Hematopoietic multipotent progenitor cell treated with erythropoietin and hydrocortisone succinate and interleukin-3 and kit ligand, for 4 days (in vitro differentiated cells): ENCODE results near the gene DAB2.

Experiments used
- DNase-seq: peaks from one replicate; pipeline ENCODE4 v3.0.0-alpha.2; 2015

Gene DAB2

GRCh38 chr5:39424736-39425637 lies at the start of gene DAB2:
Gene DAB2 (minus strand): TSS chr5:39424980. CDS start chr5:39394320, 30,660 bp downstream.
- peak; percentile 93 for DNase-seq

DNA sequence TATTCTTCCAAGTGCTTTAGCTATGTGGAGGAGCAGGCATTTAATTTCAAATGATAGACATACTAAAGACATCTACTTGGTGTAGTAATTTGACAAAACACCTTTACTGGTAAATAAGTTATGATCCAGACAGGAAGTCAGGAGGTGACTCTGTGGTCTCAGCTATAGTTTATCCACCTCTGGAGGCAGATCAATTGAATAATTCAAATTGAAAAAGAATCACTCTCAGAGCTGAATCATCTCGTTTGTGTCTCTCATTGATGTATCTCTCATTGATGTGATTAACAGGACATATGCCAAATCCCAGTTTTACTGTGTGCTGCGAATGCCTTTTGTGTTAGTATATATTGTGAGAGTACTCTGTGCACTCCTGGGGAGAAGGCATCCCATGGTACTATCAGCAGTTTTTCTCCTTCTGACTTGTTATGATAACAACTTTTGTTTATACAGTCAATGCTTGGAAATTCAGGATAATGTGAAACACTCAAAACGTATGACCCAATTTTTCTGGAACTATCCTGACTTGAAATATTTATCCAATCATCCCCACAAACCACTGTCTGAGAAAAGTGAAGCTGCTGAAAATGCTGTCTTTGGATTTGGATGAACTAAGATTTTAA lies 48.5 kb upstream of the DAB2 start:
- no peak for DNase-seq

GRCh38 chr5:39471836-39472508 lies 47.2 kb upstream of the DAB2 start:
- no peak for DNase-seq

DNA sequence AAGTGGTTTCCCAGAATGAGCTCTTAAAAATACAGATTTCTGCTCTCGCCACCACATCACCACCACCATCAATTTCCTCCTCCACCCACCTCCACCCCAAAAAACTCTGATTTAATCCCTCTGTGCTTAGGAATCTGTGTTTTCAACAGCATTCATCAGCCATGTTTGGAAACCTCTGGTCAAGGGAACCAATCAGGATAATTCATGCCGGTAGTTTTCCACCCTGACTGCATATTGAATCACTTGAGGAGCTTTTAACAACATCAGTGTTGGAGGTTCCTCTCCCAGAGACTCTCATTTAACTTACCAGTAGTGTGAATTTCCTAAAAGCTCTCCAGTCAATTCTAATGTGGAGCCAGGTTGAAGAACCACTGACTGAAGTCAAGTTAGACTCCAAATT lies 46.0 kb upstream of the DAB2 start:
- DNase-seq = no peak

DNA sequence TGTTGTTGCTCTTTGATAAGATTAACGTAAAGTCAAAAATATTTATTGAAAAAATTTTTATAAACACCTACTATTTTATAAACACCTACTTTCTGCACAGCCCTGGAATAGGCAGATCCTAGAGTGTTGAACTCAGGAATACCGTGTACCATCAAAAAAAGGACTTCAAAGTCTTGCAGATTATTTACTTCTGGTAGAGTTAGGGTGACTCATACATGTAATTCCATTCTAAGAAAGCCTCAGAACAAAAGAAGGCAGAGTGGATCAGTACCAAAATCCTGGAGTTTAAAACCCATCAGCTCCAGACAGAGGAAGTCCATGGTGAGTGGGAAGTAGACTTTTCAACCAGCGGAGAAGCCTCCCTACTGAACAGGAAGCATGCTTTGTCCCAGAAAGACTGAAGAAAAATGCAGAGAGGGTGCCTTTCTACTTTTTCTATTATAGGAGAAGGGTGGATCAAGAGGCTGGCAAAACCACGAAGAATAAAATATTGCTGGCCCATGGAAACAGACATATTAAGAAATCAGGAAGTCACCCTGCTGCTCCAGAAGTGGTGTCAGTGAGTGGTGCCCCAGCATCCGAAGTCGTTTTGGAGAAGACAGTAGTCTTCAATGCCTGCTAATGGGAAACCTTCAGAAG lies 45.1 kb upstream of the DAB2 start:
- peak; percentile 26 for DNase-seq

DNA sequence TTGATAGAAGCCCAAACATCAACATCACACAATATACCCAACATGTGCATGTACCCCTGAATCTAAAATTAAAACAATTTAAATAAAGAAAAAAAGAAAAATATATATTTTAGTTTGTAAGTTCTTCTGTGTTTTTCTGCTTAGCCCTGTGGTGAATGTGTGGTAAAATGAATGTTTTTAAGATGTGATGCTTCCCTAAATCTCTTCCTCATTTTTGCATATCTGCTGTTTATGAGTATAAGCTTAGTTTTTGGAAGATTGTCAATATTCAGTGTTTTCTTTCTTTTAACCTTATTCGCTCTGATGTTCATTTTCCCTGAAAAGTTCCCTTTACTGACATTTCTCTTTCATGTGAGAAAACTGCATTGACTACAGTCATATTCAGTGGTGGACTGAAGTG lies 44.4 kb upstream of the DAB2 start:
- peak; percentile 48 for DNase-seq

DNA sequence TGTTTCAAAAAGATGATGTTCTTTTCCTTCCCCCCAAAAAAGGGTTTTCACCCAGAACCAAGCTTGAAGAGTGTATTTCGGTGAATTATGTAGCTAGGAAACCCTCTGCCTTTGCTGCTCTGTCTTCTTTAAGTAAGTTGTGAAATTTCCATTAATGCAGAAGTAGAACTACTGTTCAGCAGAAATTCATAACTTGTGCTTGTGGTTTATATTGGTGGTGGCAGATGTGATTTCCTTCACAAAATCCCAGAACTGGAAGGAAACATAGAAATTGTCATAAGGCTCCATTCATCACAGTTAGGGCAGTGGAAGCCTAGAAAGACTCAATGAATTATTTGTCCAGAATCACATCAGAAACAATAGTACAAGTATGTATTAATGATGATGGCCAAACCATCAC lies 42.1 kb upstream of the DAB2 start:
- peak; percentile 61 for DNase-seq

GRCh38 chr5:39465843-39466242 lies 41.1 kb upstream of the DAB2 start:
- DNase-seq = no peak

GRCh38 chr5:39465097-39465496 lies 40.3 kb upstream of the DAB2 start:
- DNase-seq = no peak

GRCh38 chr5:39464088-39464487 lies 39.3 kb upstream of the DAB2 start:
- DNase-seq = no peak

GRCh38 chr5:39462211-39462610 lies 37.4 kb upstream of the DAB2 start:
- DNase-seq = no peak

- DNase-seq = peak; percentile 55
These were observed 36.4 kb upstream of the DAB2 start for GRCh38 chr5:39461007-39461682.

- no peak for DNase-seq
These were observed 35.1 kb upstream of the DAB2 start for GRCh38 chr5:39459907-39460306.

DNA sequence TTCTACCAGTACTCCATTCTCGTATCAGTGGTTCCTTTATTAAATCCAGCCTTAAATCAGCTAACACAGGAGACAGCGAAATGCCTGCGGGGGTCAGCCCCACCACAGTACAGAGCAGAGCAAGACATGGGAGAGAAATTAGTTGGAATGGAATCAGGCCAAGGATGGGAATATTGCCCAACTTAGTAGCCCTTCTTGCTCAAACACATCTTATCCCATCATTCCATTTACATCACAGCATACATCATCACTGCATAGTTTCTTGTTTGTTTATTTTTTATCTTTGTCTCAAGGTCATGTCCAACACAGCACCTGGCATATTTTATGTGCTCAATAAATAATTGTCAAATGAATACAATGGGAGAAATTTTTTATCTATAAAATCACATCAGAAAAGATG lies 34.3 kb upstream of the DAB2 start:
- no peak for DNase-seq

DNA sequence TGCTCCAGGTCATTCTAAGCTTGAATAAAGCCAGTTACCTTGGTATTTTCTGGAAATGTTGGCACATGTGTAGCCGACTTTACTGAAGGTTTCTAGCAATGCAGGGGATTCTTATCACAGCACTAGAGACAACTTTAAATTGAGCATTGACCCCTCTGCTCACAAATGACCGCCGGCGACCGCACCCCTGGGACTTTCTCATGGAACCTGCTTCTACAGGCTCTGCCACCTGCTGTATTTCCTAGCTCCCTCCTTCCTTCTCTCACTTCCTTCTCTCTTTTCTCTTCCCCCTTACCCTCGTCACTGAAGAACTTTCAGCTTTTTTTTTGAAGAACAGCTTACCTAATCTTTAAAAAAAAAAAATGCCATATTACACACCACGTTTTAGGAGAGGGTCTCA lies 30.9 kb upstream of the DAB2 start:
- DNase-seq = no peak

- no peak for DNase-seq
These were observed 28.8 kb upstream of the DAB2 start for GRCh38 chr5:39453606-39454005.

GRCh38 chr5:39452846-39453245 lies 28.1 kb upstream of the DAB2 start:
- no peak for DNase-seq

DNA sequence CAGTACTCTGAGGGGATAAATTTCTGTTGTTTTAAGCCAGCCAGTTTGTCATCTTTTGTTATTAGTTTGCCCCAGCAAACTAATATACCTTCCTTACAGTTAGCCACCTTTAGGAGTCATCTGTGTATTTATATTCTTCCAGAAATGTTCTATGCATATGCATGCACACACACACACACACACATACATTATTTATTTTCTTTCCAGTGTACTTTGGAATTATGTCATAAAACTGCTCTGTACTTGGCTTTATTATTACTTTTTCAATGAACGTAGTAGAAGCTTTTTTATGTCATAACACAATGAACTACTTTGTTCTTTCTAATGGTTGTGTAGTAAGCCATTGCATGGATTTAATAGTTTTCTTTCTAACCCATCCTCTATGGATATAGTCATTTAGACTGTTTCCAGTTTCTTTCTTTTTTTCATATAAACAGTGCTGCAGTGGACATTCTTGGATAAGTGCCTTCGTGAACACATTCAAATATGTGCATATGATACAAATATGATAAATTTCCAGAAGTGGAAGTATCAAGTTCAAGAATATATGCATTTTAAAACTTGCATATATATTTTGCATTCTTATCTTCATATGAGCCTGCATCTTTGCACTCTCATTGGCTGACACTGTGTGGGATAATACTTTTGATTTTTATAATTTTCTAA lies 26.6 kb upstream of the DAB2 start:
- no peak for DNase-seq

DNA sequence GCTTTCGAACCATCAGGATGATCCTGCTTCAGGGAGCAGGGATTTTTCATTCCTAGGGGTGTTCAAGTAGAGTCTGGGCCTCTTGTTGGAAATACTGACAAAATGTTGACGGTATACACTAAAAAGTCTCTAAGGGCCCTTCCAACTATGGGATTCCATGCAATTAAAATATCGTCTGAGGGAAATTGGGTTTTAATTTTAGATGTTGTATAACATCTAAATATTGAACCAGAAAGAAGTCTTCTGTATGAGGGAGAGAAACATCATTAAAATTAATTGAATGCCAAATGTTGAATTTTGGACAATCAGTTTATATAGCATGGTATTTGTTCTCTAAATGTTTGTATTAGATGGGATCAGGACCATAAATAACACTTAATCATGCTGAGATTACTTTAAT lies 25.7 kb upstream of the DAB2 start:
- no peak for DNase-seq

DNA sequence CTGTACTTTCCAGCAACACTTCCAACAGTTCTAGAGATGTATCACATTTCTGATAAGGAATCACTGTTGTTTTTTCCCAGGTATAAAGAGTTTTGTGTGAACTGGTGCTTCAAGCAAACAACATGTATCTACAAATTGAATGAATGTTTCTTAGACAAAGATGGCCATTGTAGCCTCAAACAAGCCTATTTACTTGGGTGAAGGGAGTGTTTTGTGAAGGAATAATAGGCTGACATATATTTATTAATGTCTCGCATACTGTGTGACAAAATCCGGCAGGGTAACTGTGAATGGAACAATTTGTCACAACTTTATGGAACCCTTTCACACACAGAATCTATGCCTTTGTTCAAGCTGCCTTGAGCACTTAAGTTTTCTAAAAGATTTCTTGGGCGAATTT lies 24.8 kb upstream of the DAB2 start:
- DNase-seq = no peak

DNA sequence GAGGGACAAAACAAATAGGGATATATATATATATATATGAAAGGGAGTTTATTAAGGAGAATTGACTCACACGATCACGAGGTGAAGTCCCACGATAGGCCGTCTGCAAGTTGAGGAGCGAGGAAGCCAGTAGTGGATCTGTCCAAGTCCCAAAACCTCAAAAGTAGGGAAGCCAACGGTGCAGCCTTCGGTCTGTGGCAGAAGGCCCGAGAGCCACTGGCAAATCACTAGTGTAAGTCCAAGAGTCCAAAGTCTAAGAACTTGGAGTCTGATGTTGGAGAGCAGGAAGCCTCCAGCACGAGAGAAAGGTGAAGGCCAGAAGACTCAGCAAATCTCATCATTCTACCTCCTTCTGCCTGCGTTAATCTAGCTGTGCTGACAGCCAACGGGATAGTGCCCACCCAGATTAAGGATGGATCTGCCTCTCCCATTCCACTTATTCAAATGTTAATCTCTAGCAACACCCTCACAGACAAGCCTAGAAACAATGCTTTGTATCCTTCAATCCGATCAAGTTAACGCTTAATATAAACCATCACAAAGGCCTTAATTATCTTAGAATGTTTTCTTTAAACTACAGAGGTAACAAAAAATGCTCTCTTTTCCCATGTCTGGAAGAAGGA lies 23.8 kb upstream of the DAB2 start:
- no peak for DNase-seq

GRCh38 chr5:39447968-39448367 lies 23.2 kb upstream of the DAB2 start:
- DNase-seq = no peak
